Mesendoderm (in vitro differentiated cells): ENCODE data around the gene SSR4.

Experiments used
- DNase-seq: peaks from one replicate; pipeline ENCODE4 v3.0.0; 2013
- H2AK5ac ChIP-seq: 2 replicates; pipeline ENCODE4 v1.6.1; 2013; ENCODE audit warnings: low read length, inconsistent platforms
- H2BK120ac ChIP-seq: 2 replicates; pipeline ENCODE4 v1.6.1; 2013; ENCODE audit warnings: low read depth, mild to moderate bottlenecking, low read length, moderate library complexity, mixed read lengths
- H2BK15ac ChIP-seq: replicated peaks from 2 replicates; pipeline ENCODE4 v1.6.1; 2013; ENCODE audit warnings: low read depth, mild to moderate bottlenecking, moderate library complexity
- H2BK5ac ChIP-seq: 2 replicates; pipeline ENCODE4 v1.6.1; 2013; ENCODE audit warnings: low read length, inconsistent platforms
- H3K18ac ChIP-seq: 2 replicates; pipeline ENCODE4 v1.6.1; 2013; ENCODE audit warnings: mild to moderate bottlenecking, low read length, mixed read lengths
- H3K23ac ChIP-seq: one replicate; pipeline ENCODE4 v1.6.1; 2013; ENCODE audit warnings: low read length
- H3K27ac ChIP-seq: 2 replicates; pipeline ENCODE4 v1.5.1; 2013; ENCODE audit warnings: low read depth, mild to moderate bottlenecking, inconsistent platforms, low read length, moderate library complexity
- H3K27me3 ChIP-seq: 2 replicates; pipeline ENCODE4 v1.6.1; 2013; ENCODE audit warnings: low read length, control low read depth, mild to moderate bottlenecking, inconsistent platforms; ENCODE audit not compliant: insufficient read depth, poor library complexity
- H3K36me3 ChIP-seq: 2 replicates; pipeline ENCODE4 v1.6.1; 2013; ENCODE audit warnings: low read length, inconsistent platforms; ENCODE audit not compliant: control insufficient read depth, insufficient read depth
- H3K4ac ChIP-seq: one replicate; pipeline ENCODE4 v1.6.1; 2013; ENCODE audit warnings: low read depth, mild to moderate bottlenecking, low read length, moderate library complexity
- H3K4me1 ChIP-seq: 2 replicates; pipeline ENCODE4 v1.6.1; 2013; ENCODE audit warnings: low read depth, low read length, inconsistent platforms; ENCODE audit not compliant: control insufficient read depth
- H3K4me2 ChIP-seq: 2 replicates; pipeline ENCODE4 v1.6.1; 2013; ENCODE audit warnings: low read length
- H3K4me3 ChIP-seq: 2 replicates; pipeline ENCODE4 v1.5.1; 2013; ENCODE audit warnings: mild to moderate bottlenecking, low read length
- H3K56ac ChIP-seq: one replicate; pipeline ENCODE4 v1.6.1; 2013; ENCODE audit warnings: low read length
- H3K79me1 ChIP-seq: 2 replicates; pipeline ENCODE4 v1.6.1; 2013; ENCODE audit warnings: low read length, inconsistent platforms
- H3K79me2 ChIP-seq: 2 replicates; pipeline ENCODE4 v1.6.1; 2013; ENCODE audit warnings: mild to moderate bottlenecking, low read length; ENCODE audit not compliant: control insufficient read depth, insufficient read depth
- H3K9ac ChIP-seq: 2 replicates; pipeline ENCODE4 v1.6.1; 2013; ENCODE audit warnings: low read length, inconsistent platforms
- H4K5ac ChIP-seq: one replicate; pipeline ENCODE4 v1.6.1; 2013; ENCODE audit warnings: low read length
- H4K8ac ChIP-seq: one replicate; pipeline ENCODE4 v1.6.1; 2013; ENCODE audit warnings: low read depth, mild to moderate bottlenecking, control low read depth, low read length, moderate library complexity
- WGBS: extraction: QIAGEN DNeasy Blood & Tissue Kit; methylation state at CpG from one replicate; pipeline ENCODE4 v1.1.7; 2013; ENCODE audit warnings: low lambda C conversion rate, missing lambda C conversion rate; ENCODE audit not compliant: insufficient coverage; ENCODE audit errors: extremely low coverage; 5-methylcytosine and 5-hydroxymethylcytosine counted together

SSR4 gene

GRCh38 chrX:153832728-153833127 lies 38.3 kb downstream of the SSR4 start:
- DNase-seq: no peak
- Histone ChIP-seq H3K4me1 (no peaks in the 10 kb centered on the region), H2BK120ac (no peak overlapping the region), H3K18ac (no peak overlapping the region), H4K8ac (no peak overlapping the region), H3K4me3 (no peak overlapping the region), H2BK15ac (no peak overlapping the region), H4K5ac (no peak overlapping the region), H3K27me3 (no peaks in the 10 kb centered on the region), H3K23ac (no peak overlapping the region), H3K4ac (no peak overlapping the region), H3K79me2 (peaks cover 4% of the 10 kb centered on the region), H3K79me1 (no peaks in the 10 kb centered on the region), H3K27ac (no peak overlapping the region), H2AK5ac (no peak overlapping the region), H3K36me3 (no peaks in the 10 kb centered on the region), H3K4me2 (no peak overlapping the region), H2BK5ac (no peak overlapping the region), H3K9ac (no peak overlapping the region), H3K56ac (no peak overlapping the region)
- WGBS: no CpG with 5 or more reads among the region's 10 CpGs

- no CpG with 5 or more reads among the region's 6 CpGs for whole genome bisulfite sequencing
- Histone ChIP-seq H3K36me3 (no peaks in the 10 kb centered on the region), H3K4me3 (no peak overlapping the region), H2BK120ac (no peak overlapping the region), H4K5ac (no peak overlapping the region), H2BK5ac (no peak overlapping the region), H3K79me2 (no peaks in the 10 kb centered on the region), H3K79me1 (no peaks in the 10 kb centered on the region), H3K23ac (no peak overlapping the region), H2BK15ac (no peak overlapping the region), H3K4ac (no peak overlapping the region), H3K18ac (no peak overlapping the region), H2AK5ac (no peak overlapping the region), H3K27ac (no peak overlapping the region), H3K56ac (no peak overlapping the region), H4K8ac (no peak overlapping the region), H3K4me1 (no peaks in the 10 kb centered on the region), H3K9ac (no peak overlapping the region), H3K27me3 (no peaks in the 10 kb centered on the region), H3K4me2 (no peak overlapping the region)
- DNase-seq: no peak
These were observed 42.5 kb downstream of the SSR4 start for GRCh38 chrX:153836921-153837320.

- Histone ChIP-seq H3K4me2 (no peak overlapping the region), H4K5ac (no peak overlapping the region), H3K79me2 (no peaks in the 10 kb centered on the region), H2BK120ac (no peak overlapping the region), H3K4me3 (no peak overlapping the region), H3K27ac (peak overlapping the region; percentile 70), H2BK15ac (no peak overlapping the region), H3K18ac (no peak overlapping the region), H3K23ac (no peak overlapping the region), H3K79me1 (no peaks in the 10 kb centered on the region), H4K8ac (no peak overlapping the region), H2AK5ac (no peak overlapping the region), H3K27me3 (no peaks in the 10 kb centered on the region), H2BK5ac (no peak overlapping the region), H3K4me1 (peaks cover 4% of the 10 kb centered on the region), H3K36me3 (no peaks in the 10 kb centered on the region), H3K4ac (no peak overlapping the region), H3K56ac (no peak overlapping the region), H3K9ac (no peak overlapping the region)
- DNase-seq: peak; percentile 68
- WGBS: no CpG with 5 or more reads among the region's 6 CpGs
These were observed 50.1 kb downstream of the SSR4 start for GRCh38 chrX:153844509-153845082.

- no peak overlapping the region for H2BK15ac ChIP-seq
- no peak overlapping the region for H2BK120ac ChIP-seq
- H4K8ac ChIP-seq: no peak overlapping the region
- no peaks in the 10 kb centered on the region for H3K79me1 ChIP-seq
- no peak for DNase-seq
- peaks cover 4% of the 10 kb centered on the region for H3K4me1 ChIP-seq
- no peak overlapping the region for H3K23ac ChIP-seq
- H3K9ac ChIP-seq: no peak overlapping the region
- H3K4ac ChIP-seq: no peak overlapping the region
- H2BK5ac ChIP-seq: peak overlapping the region; percentile 78
- peak overlapping the region; percentile 70 for H3K27ac ChIP-seq
- H3K18ac ChIP-seq: no peak overlapping the region
- no CpG with 5 or more reads among the region's 6 CpGs for WGBS
- H4K5ac ChIP-seq: no peak overlapping the region
- H3K79me2 ChIP-seq: no peaks in the 10 kb centered on the region
- H3K36me3 ChIP-seq: no peaks in the 10 kb centered on the region
- H3K56ac ChIP-seq: peak overlapping the region; percentile 62
- no peak overlapping the region for H3K4me3 ChIP-seq
- H2AK5ac ChIP-seq: no peak overlapping the region
- no peak overlapping the region for H3K4me2 ChIP-seq
- H3K27me3 ChIP-seq: no peaks in the 10 kb centered on the region
These were observed 50.7 kb downstream of the SSR4 start for GRCh38 chrX:153845195-153845594.

- Histone ChIP-seq H3K4ac (no peak overlapping the region), H3K23ac (no peak overlapping the region), H3K36me3 (no peaks in the 10 kb centered on the region), H3K4me3 (no peak overlapping the region), H2BK120ac (no peak overlapping the region), H3K27ac (no peak overlapping the region), H2AK5ac (no peak overlapping the region), H3K79me2 (no peaks in the 10 kb centered on the region), H4K8ac (no peak overlapping the region), H3K4me2 (no peak overlapping the region), H4K5ac (no peak overlapping the region), H3K9ac (no peak overlapping the region), H2BK15ac (no peak overlapping the region), H3K4me1 (peaks cover 4% of the 10 kb centered on the region), H3K56ac (no peak overlapping the region), H3K79me1 (no peaks in the 10 kb centered on the region), H2BK5ac (no peak overlapping the region), H3K18ac (no peak overlapping the region), H3K27me3 (no peaks in the 10 kb centered on the region)
- no peak for DNase-seq
- WGBS: no CpG with 5 or more reads among the region's 3 CpGs
These were observed 51.4 kb downstream of the SSR4 start for GRCh38 chrX:153845842-153846241.
